CMK (cell line): ENCODE data around the gene CYP27C1.

ENCODE experiments used
- DNase-seq: peaks from one replicate; pipeline ENCODE4 v3.0.0-alpha.2; 2010; ENCODE audit warnings: low read depth

CYP27C1 gene

DNA sequence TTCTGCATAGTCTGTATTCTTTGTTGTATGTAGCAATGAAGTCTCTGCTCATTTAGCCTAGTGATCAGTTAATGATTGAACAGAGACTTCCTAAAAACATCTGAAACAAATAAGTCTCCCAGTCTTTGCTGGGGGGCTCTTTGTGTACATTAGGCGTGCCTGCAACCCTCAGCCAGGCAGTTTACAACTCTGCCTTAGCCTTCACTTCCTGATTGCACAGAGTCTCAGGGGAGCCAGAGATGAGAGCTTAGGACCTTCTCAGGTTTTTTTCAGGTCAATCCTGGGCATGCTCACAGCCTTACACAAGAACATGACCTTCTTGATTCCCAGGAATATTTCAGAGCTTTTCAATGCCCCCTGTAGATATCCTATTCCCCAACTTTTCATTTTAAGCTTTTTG lies 69.1 kb downstream of the CYP27C1 start:
- DNase-seq: no peak

GRCh38 chr2:127149384-127149783 lies 70.7 kb downstream of the CYP27C1 start:
- DNase-seq: no peak

GRCh38 chr2:127146820-127147502 lies 73.1 kb downstream of the CYP27C1 start:
- no peak for DNase-seq

DNA sequence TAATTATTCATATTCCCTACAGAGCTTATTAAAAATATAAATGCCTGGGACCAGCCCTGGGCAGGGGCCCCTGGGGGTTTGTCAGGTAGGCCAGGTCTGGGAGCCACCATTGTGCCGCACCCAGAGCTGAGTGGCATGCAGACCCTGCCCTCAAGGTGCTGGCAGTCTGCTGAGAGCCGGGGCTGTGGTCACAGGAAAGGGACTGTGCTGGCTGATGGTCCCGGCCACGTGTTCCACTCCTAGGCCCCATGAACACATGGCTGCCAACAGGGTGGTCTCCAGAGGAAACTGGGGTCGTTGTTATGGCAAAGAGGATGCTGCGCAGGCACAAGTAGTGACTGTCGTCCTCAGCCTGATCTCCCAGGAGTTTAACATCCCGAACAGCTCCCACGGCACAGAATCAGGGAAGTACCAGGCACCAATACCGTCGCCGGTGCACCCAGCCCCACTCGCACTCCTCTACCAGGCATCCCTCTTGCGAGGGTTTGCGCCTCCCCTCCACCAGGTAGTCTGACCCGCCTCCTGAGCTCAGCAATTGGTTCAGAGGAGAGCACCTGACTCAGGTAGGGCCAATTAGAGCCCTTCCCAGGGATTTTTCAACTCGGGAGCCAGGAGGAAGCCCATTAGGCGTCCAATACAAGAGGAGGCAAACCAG lies 73.9 kb downstream of the CYP27C1 start:
- DNase-seq: no peak

GRCh38 chr2:127145280-127145895 lies 74.7 kb downstream of the CYP27C1 start:
- no peak for DNase-seq

DNA sequence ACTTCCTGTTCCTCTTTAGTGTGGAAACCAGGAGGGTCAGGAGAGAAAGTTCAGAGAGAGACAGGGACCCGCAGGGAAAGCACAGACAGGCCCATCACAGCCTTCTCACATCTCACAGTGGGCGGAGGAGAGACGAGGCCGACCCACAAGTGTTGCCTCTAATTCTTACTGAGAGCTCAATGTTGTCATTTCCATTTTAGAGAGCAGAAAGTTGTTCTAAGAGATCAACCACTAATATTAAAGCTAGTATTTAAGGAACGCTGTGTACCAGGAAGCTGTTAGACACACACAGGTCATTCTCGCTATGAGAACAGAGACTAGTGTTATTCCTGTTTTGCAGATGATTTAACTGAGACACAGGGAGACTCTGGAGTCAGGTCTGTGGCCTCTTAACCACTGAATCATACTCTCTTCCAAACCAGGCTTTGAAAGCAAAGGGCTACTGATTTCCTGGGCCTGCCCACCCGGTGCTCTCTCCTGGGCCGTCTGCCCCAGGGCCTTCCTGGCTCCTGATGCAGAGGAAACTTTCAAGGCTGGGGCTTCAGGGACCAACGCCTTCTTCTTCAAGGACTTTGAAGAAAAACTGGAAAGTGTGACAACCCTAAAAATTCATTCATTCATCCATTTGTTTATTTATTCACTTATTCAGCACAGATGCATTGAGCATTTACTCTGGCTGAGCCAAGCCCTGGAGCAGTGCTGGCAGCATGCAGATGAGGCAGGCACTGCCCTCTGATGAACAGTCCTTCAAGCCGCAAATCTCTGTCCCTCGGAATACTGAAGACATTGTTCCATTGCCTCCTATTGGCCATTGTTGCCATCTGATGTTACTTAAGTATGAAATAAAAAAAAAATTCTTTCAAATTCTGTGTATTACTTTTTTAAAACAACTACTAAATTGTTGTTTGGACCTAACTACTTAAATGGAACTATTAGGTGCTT lies 76.0 kb downstream of the CYP27C1 start:
- no peak for DNase-seq

- DNase-seq: no peak
These were observed 77.2 kb downstream of the CYP27C1 start for GRCh38 chr2:127142663-127143630.

- peak; percentile 20 for DNase-seq
These were observed 79.6 kb downstream of the CYP27C1 start for GRCh38 chr2:127140538-127140937.

DNA sequence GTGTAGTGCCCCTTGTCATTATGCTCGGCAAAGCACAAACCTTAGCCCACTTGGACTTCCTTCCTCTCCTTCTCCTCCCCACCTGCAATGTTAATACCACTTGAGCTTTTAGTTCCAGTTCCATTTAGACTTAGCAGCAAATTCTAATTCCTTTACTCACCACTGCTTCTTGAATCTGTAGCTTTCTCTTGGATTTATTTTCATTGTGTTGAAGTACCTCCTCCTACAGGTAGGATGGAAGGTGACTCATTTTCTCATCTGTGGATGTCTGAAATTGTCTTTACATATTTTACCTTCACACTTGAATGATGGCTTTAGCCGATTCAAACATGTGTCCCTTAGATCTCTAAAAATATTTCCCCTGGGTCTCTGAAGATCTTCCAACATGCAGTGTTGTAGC lies 80.3 kb downstream of the CYP27C1 start:
- no peak for DNase-seq

- no peak for DNase-seq
These were observed 81.8 kb downstream of the CYP27C1 start for GRCh38 chr2:127138281-127138680.

- no peak for DNase-seq
These were observed 82.4 kb downstream of the CYP27C1 start for GRCh38 chr2:127137741-127138140.

- DNase-seq: no peak
These were observed 82.9 kb downstream of the CYP27C1 start for GRCh38 chr2:127137225-127137624.

GRCh38 chr2:127134833-127135830 lies 85.0 kb downstream of the CYP27C1 start:
- DNase-seq: no peak

DNA sequence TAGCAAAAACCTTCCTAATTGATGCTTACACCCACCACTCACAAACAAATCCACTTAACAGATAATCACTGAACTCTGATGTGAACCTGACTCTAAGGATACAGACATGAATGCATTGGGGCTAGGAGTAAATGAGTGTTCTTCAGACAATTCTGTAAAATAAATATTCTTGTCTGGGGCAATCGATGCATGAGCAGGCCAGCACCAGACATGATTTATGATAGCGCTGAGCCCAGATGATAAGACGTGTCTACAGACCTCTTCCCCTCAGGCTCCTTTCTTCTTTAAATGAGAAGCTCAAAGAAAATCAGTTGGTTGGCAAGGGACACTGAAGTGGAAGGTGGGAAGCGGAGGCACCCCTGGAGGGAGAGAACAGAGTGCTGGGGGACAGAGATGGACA lies 85.9 kb downstream of the CYP27C1 start:
- DNase-seq: no peak
